Astrocyte of the hippocampus (primary cell): ENCODE data around the gene KHNYN.
A peak's percentile ranks its signal among the peaks of the same experiment; 100 is the strongest.
"Not testable (repeated sequence)": the region's sequence is repeated elsewhere in the genome, so short reads cannot be mapped to it uniquely, and the experiment has no call there.

Source experiments
- DNase-seq: peaks from one replicate; pipeline ENCODE4 v3.0.0; 2011; ENCODE audit warnings: low read depth, low spot score

The KHNYN gene

DNA sequence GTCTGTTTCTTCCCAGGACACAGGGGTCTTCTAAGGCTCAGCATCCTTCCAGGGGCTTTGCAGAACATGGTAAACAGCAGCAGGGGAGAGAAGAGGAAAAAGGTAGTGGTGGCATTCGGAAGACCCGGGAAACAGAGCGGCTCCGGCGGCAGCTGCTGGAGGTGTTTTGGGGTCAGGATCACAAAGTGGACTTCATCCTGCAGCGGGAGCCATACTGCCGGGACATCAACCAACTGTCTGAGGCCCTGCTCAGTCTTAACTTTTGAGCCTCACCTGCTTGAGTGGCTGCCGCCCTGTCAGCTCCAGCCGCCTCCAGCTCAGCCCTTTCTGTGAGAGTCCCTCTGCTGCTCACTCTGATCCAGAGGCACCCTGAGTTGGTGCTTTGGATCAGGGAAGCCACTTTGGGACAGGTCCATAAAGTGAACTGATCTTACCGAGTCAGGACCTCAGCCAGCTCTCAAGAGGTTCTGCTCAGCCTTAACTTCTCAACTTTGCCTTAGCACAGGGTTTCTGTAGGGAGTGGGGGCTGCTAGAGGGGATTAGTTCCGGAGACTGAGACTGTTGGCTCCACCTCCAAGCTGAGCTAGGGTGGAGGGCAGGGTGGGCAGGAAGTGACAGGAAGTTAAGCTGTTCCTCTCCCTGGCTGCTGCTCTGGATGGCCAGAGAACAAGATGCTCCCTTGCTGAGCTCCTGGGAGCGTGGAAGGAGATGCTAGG lies 7.4 kb downstream of the KHNYN start:
- DNase-seq, result no peak

DNA sequence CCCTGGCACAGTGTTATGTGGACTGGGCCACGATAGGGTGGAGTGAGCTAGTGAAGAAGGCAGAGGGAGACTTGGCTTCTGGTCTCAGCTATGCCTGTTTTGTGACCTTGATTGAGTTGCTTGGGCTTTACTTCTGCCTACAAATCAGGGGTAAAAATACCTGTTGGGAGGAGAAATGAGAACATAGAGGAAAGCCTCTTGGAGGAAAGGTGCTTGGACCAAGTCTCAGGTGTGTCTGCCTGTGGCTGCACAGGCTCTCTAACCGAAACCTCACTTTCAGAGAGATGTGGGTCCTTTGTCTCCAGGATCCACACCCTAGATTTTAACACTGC lies 7.9 kb downstream of the KHNYN start:
- DNase-seq, result no peak

DNA sequence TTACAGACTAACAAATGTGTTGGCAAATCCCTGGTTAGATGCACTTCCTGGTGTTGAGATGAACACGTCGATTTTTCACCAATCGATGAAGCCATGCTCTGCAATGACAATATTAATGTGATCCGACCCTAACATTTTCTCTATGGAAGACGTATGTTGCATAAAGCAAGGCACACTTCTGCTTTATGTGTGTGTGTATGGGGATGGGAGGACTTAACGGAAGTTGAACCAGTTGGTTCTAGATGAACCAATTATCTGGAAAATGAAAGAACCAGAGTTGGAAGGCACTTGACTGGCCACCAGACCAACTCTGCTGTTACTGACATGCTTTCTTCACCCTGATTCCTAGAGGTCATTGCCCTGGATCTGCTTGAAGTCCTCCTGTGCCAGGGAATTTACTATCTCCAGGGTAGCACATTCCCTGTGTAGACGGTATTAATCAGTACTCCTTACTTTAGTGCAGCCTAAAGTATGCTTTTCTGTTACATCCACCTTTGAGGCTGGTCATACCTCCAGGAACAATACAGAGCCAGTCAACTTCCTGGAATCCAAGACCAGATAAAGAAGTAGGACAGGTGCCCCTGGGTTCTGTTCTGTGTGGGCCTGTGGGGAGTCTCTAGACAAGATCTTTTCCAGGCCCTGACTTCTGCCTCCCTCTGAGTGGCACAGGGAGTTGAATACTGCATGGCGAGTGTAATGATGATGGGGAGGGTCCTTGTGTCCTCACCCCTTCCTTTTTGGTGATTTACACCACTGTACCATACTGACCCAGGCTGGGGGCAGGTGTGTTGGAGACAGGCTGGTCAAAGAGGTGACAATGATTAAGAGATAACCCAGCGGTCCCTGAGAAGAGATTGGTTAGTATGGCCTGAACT lies 8.7 kb downstream of the KHNYN start:
- DNase-seq, result no peak

DNA sequence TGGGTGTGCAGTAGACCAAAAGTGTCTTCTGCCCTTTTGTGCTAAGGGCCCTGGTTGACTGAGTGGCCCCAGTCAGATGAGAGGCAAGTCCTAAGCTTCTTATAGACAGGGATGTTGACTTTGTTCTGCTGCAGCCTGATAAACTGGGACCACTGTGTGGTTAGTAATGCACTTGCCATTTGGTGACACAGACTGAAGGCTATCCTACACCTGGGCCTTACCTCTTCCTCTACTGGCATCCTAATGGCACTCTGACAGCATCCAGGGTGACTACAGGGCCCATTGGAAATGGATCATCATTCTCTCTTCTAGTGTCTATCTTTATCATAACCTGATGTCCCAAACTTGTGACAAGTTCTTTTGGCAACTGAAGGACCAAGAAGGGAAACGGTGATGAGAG lies 9.5 kb downstream of the KHNYN start:
- no peak for DNase-seq

DNA sequence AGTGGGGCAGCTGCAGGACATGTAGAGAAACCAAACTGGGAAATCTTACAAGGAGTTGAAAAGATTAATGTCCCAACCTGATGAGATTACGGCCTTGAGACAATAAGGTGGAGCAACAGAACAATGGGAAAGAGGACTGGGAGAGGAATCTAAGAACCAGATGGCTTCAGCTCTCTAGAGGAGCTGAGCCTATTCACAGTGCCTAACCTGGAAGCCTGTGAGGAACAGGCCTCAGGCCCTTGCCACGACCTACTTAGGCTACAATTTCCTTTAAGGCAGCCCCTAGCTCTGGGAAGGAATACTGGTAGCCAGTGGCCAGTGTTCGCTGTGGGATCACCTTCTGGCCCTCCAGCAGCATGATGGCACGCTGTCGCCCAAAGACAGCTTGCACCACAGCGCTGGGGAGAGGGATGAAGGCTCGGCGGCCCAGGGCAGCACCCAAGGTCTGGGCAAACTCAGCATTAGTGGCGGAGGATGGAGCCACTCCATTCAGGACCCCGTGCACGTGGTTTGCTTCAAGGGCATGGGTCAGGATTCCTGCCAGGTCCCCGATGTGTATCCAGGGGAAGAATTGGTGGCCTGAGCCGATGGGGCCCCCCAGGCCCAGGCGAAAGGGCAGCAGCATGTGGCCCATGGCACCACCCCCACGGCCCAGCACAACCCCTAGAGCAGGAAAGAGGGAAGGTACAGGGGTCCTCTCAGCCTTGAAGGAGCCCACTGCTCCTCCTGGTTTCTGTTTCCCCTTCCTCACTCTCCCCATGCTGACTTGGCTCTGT lies 10.3 kb downstream of the KHNYN start:
- no peak for DNase-seq

DNA sequence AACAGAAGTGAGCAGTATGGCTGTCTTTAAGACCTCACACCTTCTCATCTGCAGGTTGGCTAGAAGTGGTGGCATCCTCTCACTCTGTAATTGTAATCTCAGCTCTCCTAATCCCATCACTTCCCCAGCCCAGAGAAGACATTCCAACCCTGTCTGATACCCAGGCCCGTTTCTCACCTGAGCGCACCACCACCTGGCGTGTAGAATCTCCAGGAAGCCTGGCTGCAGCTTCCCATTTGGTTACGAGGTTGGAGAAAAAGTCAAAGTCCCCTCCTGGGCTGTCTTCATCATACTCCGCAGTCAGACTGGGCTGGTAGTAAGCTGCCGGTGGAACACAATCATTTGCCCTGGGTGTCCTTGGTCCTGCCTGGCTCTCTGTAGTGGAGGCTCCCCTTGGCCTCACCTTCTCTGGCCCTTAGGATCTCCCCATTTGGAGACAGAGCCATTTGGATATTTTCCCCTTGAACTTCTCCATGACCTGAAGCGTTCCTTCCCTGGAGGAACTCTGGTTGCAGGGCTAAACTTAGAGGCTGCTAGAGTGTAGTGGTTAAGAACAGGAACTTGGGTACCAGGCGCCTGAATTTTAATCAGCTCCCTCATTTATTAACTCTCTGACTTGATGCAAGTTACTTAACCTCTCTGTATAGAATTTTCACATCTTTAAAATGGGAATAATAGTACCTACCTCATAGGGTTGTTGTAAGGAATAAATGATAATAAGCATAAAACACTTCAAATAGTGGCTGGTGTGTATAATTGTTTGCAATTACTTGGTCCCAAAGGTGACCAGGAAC lies 11.0 kb downstream of the KHNYN start:
- DNase-seq, result no peak

DNA sequence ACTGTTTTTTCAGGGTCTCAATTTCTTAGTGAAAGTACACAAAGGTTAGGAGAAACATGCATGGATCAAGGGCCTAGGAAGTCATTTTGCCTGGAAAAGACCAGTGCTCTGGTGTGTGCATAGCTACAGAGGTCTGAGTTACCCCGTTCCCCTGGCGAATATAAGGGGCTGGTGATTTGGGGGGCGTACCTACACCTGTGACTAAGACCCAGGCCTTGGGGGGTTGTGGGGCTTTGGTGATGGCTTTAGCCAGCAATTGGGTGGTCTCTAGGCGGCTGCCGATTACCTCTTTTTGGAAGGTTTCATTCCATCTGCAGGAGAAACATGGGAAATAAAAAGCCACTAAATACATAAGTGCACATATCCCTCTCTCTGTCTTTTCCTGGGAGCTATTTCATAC lies 11.7 kb downstream of the KHNYN start:
- DNase-seq, result no peak

DNA sequence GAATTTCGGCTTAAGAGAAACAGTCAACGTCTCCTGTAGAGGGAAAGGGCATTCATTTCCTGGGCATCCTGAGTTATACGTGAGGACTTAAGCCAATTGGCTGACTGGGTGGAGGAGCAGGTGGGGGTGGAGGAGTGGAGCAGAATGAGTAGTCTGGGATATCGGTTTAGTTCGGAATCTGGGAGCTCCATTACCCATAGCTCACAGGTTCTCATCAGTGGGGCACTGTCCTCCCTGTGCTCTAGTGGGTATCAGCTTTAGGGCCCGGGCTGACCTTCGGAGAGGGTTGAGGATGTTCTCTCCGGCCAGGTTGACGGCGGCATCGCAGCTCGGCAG lies 12.1 kb downstream of the KHNYN start:
- no peak for DNase-seq

DNA sequence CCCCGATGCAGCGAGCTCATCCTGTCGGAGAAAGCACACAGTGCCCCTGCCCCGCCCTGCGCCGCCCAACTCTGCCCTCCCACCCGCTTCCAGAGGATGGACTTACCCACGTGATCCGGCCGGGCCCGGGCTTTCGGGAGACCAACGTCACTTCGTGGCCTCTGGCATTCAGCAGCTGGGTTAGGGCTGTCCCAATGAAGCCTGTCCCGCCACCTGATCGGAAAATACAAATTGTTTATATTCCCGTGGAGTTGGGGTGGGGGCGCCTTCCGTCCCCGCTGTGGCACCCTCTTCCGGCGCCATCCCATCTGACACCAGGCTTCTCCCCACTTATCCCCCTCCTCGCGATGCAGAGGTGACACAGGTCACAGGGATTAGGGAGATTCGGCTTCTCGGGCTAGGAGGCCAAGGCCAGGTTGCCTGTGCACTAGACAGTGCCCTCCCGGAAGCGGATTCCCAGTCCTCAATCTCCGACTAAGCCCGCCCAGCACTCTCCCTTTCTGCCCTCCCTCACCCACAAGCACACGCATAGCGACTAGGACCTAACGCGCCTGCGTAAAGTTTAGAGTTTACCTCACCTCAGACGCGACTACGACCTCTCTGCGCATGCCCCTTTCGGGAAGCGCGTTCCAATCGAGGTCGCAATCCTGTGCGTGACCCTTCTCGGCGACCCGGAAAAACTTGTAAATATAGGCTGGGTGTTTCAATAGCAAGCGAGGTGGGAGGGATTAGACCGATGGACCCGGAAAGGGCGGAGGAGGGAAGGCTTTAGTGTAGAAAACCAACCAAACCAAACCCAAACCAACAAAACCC lies 12.7 kb downstream of the KHNYN start, which contains the start of gene SDR39U1:
Gene SDR39U1 (minus strand): TSS at position 537 of the 813 bp plus-strand sequence. CDS start 7 bp downstream, at position 530.
- DNase-seq, result peak; percentile 99

DNA sequence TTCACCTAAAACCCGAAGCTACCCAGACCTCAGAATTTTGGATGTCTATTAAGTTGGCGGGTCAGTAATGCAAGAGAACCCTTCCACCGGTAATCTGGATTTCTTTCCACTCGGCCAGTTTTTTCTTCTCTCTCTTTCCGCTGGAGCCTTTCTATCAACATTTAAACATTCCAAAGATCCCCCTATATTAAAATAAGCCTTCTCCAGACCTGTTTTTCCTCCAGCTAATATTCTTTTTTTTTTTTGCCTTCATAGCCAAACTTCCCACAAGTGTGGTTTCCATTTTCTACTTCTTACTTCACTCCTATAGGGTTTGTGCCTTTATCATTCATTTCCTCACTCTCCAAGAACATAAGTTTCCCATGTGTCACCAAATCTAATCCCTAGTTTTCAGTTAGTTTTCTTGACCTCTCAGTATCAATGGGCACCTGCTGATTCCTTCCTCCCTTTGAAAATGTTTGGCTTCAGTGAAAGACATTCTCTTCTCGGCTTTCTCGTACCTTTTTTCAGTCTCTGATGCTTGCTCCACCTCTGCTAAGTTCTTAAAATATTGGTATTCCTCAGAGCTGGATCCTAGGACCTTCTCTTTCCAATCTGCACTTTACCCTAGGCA lies 13.4 kb downstream of the KHNYN start:
- DNase-seq, result no peak

DNA sequence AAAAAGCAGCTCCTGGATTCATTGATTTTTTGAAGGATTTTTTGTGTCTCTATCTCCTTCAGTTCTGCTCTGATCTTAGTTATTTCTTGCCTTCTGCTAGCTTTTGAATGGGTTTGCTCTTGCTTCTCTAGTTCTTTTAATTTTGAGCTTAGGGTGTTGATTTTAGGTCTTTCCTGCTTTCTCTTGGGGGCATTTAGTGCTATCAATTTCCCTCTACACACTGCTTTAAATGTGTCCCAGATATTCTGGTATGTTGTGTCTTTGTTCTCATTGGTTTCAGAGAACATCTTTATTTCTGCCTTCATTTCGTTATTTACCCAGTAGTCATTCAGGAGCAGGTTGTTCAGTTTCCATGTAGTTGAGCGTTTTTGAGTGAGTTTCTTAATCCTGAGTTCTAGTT lies 21.1 kb downstream of the KHNYN start:
- DNase-seq, result not testable (repeated sequence)

DNA sequence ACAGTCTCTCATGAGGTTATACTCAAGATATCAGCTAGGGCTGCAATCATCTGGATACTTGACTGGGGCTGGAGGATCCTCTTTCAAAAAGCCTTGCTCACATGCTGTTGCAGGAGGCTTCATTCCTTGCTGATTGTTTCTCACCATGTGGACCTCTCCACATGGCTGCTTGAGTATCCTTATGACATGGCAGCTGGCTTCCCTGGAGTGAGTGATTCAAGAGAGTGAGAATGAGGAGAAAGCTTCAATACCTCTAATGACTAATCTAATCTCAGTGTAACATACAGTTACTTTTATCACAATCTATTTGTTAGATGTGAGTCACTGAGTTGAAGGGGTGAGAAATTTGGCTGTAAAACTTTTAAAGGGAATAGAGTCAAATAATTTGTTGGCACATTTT lies 27.2 kb downstream of the KHNYN start:
- DNase-seq, result no peak

DNA sequence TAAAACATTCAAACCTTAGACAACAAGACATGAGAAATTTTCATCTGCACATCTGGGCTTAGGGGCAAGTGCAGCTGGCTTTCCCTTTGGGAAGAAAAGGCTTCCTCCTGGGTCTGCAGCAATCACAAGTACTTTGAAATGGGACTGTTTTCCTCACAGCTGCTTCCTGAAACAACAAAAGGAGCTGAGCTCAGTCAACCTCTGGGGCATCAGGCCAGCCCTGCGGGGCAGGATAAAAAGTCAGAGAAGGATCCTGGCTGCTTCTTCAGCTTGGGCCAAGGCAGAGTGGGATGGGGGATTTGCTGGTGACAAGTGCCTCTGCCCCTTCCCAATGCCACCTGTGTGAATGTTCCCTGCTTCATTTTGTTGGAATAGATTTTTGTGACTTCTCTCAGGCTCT lies 29.0 kb downstream of the KHNYN start:
- DNase-seq, result no peak

DNA sequence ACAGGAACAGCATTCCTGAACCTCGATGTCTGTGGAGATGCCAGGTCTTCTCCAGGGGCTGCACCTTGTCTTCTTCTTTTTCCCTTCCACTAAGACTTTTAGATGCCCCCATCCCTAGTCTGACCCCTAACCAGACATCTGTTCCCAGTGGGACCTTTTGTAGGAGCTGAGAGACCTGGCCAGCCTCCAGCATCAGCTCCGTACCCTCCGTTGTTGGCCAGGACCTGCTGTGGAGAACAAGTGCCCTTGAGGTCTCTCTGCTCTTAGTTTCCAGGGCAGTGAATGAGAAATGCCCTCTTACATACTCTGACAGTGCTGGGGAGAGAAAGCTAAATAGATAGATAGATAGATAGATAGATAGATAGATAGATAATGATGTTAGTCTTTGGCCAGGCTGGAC lies 29.6 kb downstream of the KHNYN start:
- DNase-seq, result no peak

DNA sequence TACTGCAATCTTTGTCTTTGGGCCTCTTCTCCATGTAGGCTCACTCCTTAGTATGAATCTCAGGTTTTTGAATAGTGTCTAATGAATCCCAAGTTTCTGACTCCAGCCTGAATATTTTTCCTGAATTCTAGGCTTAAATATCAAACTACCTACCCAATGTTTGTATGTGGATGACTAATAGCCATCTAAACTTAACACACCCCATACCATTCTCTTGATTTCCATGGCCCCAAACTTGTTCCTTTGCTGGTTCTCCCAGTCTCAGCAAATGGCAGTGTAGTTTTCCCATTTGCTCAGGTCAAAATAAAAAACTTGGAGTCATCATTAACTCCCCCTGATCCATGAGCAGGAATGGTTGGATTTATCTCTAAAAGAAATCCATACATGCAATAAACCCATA lies 31.6 kb downstream of the KHNYN start:
- DNase-seq, result no peak

DNA sequence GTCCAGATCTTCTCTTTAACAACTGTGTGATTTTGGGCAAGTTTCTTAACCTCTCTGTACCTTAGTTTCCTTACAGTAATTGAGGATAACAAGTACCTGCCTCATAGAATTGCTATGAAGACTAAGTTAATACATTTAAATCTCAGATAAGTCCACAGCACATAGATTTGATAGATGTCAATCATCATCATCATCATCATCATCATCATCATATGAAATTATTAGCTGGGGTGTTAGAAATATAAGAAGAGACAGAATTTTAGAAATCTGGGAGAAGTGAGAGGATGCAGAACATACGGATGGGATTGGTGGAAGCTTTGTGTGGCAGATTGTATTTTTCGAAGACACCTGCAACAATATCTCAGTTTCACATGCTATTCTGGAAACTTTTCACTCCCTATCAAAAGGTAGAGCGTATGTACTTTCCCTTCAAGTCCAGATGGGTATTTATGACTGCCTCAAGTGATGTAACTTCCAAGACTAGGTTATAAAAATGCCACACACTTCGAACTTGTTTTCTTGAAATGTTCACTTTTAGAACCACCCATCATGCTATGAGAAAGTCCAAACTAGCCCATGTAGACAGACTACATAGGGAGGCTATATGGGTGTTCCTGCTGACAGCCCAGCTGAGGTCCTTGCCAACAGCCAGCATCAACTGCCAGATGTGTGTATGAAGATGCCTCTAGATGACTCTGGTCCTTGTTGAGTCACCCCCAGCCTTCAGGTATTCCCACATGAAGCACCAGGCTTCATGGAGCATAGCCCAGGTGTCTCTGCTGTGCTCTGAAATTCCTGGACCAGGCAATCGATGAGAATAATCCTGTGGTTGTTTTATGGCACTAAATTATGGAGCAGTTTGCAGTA lies 33.5 kb downstream of the KHNYN start:
- no peak for DNase-seq

DNA sequence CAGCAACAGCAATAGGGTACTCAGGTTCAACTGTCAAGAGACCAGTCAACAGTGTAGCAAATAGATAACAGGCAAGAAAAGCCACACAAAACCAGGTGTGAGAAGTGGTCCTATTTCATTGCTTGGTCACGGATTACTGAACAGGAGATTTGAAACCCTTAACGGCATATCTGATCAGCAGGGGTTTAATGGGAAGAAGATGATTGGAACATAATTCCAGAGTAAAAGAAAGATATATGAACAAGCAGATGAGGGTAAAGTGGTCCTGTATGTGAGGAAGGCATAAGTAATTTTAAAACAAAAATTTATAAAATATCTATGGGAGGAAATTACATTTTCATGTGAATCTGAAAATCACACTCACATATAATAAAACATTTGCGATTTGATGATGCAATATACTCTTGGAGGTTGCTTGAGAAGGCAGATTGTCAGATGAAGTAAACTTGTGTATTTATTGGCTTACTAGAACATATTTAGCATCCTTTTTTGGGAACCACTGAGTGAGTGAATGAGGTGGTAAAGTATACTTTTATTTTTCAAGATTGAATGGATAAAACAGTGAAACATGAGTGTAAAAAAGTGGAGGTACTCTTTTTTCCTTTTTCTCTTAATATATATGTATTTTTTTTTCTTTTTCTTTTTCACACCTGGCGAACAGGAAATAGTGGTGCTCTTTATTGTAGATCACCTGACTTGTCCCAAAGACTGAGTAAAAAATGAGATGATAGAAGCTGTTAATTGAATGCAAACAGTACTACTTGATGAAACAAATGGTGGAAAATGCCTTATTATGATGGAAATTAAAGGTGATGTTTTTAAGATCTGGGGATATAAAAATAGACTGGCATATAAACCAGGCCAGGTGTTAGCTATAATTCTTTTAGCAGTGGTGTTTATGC lies 34.4 kb downstream of the KHNYN start:
- no peak for DNase-seq

DNA sequence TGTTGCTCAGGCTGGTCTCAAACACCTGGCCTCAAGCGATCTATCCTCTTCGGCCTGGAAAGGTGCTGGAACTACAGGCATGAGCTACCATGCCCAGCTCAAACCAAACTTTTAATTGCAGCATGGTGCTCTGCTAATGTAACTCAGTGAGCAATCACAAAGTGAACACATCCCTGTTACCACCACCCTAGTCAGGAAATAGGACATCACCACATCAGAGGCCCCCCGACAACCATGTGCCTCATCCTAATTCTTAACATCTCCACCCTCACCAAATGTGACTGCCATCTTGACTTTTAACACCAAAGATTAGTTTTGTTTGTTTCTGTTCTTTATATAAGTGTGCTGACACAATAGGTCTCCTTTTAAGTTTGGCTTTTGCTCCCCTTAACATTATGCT lies 35.6 kb downstream of the KHNYN start:
- DNase-seq, result no peak
